GM19025 (cell line): Measurements from ENCODE around the gene SIRPD.
"Not testable (repeated sequence)": the region's sequence is repeated elsewhere in the genome, so short reads cannot be mapped to it uniquely, and the experiment has no call there.

ENCODE experiments used
- ATAC-seq: cut with Tn5 transposase; IDR thresholded peaks from one replicate; pipeline ENCODE4 v1.9.1; 2021; ENCODE audit warnings: mild to moderate bottlenecking, low read depth, moderate library complexity; ENCODE audit not compliant: unreplicated experiment

Gene SIRPD

DNA sequence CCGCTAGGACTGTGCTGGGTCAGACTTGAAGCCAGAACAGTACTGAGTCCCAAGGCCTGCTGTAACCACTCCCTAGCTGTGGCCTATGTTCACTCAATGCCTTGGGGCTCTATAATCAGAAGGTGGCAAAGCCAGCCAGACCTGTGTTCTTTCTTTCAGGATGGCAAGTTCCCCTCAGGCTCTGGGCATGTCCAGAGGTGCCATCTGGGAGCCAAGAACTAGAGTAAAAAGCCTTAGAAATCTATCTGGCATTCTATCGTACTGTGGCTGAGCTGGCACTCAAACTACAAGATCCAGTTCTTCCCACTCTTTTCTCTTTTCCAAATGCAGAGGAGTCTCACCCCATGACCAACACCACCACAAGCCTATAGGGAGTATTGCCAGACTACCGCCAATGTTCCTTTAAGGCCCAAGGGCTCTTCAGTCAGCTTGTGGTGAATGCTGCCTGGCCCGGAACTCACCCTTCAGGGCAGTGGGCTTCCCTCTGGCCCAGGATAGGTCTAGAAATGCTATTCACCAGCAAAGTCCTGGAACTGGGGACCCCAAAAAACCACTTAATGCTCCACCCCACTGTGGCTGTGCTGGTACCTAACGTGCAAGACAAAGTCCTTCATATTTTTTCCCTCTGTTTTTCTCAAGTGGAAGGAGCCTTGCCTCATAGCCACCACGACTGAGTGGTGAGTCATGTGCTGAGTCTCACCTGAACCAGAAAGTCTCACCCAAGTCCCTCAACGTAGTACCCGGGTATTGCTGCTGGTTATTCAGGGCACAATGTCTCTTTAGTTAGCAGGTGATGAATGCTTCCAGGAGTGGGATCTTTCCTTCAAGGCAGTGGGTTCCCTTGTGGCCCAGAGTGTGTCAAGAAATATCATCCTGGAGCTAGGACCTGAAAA, 57.7 kb downstream of the SIRPD start:
- no peak for ATAC-seq

DNA sequence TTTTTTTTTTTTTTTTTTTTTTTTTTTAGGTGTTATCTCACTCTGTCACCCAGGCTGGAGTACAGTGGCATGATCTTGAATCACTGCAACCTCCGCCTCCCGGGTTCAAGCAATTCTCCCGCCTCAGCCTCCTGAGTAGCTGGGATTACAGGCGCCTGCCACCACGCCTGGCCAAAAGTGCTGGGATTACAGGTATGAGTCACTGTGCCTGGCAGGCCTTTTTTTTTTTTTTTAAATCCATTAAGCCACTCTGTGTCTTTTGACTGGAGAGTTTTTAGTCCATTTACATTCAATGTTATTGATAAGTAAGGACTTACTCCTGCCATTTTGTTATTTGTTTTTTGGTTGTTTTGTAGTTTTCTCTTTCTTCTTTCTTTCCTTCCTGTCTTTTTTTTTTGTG, 60.1 kb downstream of the SIRPD start:
- ATAC-seq: not testable (repeated sequence)

DNA sequence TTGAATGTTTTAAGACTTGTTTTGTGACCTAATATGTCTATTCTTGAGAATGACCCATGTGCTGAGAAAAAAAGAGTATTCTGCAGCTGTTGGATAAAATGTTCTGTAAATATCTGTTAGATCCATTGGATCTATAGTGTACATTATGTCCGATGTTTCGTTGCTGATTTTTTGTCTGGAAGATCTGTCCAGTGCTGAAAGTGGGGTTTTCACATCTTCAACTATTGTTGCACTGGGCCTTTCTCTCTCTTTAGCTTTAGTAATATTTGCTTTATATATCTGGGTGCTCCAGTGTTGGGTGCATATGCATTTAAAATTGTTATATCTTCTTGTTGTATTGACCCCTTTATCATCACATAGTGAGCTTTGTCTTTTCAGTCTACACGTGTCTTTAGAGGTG, 60.6 kb downstream of the SIRPD start:
- no peak for ATAC-seq

GRCh38 chr20:1494436-1494835, 63.1 kb downstream of the SIRPD start:
- no peak for ATAC-seq

GRCh38 chr20:1493536-1493935, 64.0 kb downstream of the SIRPD start:
- no peak for ATAC-seq

GRCh38 chr20:1491860-1492642, 65.5 kb downstream of the SIRPD start:
- ATAC-seq: no peak

- ATAC-seq: no peak
Measured at GRCh38 chr20:1491281-1491840, 66.1 kb downstream of the SIRPD start, which contains the start of gene SIRPB2. Gene SIRPB2 (minus strand): TSS chr20:1491420. CDS start chr20:1491359, 61 bp downstream.

DNA sequence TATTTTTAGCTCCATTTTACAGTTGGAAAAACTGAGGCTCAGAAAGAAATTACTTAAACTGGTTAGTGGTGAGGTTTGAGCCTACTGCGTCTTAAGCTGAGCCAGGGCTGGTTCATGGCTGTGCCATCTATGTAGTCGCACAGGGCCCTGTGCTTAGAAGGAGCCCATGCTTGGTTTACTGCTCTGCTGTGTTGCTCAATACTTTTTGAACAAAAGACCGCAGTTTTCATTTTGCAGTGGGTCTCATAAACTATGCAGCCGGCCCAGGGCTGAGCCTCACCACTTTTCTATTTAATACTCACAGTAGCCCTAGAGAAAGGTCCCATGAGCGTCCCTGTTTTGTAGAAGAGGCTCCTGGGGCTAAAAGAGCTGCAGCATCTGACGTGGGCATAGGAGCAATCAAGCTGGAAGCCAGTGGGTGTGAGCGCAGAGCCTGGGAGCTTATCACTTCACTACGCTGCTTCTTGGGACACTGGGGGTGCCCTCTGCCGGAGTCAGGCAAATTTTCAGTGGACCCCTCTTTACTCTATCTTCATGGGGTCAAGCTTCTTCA, 66.8 kb downstream of the SIRPD start:
- ATAC-seq: no peak

- ATAC-seq: no peak
Measured at GRCh38 chr20:1489764-1490436, 67.6 kb downstream of the SIRPD start.

DNA sequence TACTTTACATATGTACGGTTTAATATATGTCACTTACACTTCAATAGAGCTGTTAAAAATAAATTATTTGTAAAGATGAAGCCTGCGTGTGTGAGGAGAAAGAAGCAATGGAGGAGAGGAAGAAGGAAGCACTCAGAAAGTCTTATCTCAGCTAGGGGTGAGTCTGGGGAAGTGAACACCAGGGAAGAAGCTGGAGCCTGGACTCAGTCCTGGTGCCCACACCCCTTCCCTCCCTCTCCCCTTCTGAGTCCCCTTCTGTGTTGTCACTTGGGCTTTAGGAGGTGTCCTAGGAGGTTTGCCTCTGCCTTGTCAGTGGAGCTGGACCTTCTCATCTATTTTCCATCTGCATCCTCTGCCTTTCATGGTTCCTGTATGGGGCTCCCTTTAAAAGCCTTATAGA, 68.2 kb downstream of the SIRPD start:
- ATAC-seq: no peak

DNA sequence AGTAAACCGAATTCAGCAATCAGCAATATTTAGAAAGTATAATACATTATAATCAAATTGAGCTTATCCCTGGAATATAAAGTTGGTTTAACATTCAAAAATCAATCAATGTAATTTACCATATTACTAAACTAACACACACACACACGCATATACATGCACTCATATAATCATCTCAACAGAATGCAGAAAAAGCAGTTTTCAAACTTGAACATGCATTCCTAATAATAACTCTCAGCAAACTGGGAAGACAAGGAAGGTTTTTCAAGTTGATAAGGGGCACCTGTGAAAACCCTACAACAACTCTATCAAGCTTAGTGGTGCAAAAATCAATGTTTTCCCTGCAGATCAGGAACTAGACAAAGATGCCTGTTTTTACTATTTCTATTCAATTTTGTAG, 70.9 kb downstream of the SIRPD start:
- no peak for ATAC-seq

GRCh38 chr20:1484438-1485116, 72.9 kb downstream of the SIRPD start:
- ATAC-seq: no peak
